Measurements from ENCODE around the gene UBC. TPM values are rescaled to one million over a fixed set of nuclear protein-coding genes. Genes with fewer than 3 reads are reported as not detected.
"Not testable (repeated sequence)": the region's sequence is repeated elsewhere in the genome, so short reads cannot be mapped to it uniquely, and the experiment has no call there.

UBC gene
- polyA plus RNA-seq, 3 donors = 1,361 to 1,430 (median 1,401) TPM

DNA sequence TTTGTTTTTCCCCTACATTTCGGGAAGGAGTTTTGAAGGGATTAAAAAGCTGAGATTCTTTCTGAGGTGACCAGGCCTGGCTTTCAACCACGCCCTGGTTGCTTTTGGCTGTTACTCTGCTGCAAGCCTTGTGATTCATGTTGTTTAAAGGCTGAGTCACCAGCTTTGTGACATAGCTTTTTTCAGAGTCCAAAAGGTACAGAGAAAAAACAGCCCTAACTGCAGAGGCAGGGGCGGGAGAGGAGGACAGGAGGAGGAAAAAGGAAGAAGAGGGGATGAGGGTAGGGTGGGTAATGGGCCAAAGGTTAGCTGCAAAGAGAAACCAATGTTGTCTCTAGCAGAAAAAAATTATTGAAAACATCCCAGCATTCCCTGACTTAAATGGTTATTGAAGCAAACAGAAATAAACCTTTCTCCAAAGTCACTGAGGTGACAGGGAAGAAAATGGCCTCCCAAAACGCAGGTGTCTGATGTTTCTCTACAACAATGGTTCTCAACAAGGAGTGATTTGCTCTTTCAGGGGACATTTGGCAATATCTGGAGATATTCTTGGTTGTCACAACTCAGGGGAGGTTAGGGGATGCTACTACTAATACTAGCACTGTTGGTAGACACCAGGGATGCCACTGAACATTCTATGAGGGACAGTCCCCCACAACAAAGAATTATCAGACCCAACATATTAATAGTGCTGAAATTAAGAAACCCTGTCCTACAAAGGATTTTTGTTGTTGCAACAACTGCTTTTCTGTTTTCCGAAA lies 2.1 kb upstream of the UBC start:
- no peak for DNase-seq (ENCODE audit: low read depth in 3 of 3, low spot score in 2 of 3)

DNA sequence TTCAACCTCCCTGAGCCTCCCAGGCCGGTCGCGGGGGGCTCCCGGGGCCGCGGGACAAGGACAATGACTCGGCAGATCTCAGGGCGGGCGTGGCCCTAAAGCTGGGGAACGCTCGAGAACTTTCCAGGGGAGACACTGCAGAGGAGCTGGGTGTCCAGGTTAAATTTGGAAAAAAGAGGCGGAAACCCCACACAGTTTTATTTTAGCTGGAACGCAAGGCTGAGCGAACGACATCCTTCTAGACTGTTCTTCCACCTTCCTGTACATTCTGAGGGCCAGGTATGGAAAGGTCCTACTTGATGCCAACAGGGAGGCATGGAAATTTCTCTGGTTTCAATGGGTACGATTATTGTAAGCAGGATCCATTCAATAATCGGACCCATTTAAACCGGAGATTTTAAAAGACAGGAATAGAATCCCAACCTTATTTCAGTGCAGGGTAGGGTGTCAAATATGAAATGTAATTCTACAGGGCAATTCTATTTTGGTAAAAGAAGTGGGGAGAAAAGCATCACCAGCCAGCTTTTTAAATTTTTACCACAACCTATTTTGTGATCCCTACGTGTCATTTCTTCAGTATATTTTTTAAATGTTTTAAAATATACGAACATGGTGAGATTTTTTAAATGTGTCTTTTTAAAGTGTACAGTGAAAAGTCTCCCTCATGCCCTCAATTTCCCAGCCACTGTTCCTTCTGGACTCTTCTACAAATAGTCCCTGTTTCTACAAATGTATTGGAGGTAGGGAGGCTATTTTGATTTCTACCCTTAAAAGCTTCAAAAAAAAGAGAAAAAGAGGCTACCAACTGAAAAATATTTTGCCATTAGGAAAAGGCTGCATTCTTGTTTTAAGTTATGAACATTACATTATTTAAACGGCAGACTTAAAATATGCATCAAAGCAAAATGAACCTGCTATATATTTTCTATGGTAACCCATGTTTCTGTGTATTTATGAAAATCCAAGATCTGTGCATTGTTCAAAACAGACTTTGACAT lies 1.1 kb upstream of the UBC start:
- DNase-seq (ENCODE audit: low read depth in 3 of 3, low spot score in 2 of 3) = no peak

DNA sequence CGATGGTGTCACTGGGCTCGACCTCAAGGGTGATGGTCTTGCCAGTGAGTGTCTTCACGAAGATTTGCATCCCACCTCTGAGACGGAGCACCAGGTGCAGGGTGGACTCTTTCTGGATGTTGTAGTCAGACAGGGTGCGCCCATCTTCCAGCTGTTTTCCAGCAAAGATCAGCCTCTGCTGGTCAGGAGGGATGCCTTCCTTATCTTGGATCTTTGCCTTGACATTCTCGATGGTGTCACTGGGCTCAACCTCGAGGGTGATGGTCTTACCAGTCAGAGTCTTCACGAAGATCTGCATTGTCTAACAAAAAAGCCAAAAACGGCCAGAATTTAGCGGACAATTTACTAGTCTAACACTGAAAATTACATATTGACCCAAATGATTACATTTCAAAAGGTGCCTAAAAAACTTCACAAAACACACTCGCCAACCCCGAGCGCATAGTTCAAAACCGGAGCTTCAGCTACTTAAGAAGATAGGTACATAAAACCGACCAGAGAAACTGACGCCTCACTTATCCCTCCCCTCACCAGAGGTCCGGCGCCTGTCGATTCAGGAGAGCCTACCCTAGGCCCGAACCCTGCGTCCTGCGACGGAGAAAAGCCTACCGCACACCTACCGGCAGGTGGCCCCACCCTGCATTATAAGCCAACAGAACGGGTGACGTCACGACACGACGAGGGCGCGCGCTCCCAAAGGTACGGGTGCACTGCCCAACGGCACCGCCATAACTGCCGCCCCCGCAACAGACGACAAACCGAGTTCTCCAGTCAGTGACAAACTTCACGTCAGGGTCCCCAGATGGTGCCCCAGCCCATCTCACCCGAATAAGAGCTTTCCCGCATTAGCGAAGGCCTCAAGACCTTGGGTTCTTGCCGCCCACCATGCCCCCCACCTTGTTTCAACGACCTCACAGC lies 717 bp downstream of the UBC start:
- DNase-seq (ENCODE audit: low read depth in 3 of 3, low spot score in 2 of 3) = peak in 2 of 3 donors; percentile 56 to 63

DNA sequence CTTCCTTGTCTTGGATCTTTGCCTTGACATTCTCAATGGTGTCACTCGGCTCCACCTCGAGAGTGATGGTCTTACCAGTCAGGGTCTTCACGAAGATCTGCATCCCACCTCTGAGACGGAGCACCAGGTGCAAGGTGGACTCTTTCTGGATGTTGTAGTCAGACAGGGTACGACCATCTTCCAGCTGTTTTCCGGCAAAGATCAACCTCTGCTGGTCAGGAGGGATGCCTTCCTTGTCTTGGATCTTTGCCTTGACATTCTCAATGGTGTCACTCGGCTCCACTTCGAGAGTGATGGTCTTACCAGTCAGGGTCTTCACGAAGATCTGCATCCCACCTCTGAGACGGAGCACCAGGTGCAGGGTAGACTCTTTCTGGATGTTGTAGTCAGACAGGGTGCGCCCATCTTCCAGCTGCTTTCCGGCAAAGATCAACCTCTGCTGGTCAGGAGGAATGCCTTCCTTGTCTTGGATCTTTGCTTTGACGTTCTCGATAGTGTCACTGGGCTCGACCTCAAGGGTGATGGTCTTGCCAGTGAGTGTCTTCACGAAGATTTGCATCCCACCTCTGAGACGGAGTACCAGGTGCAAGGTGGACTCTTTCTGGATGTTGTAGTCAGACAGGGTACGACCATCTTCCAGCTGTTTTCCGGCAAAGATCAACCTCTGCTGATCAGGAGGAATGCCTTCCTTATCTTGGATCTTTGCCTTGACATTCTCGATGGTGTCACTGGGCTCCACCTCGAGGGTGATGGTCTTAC lies 1.7 kb downstream of the UBC start:
- DNase-seq (ENCODE audit: low read depth in 3 of 3, low spot score in 2 of 3) = not testable (repeated sequence)

DNA sequence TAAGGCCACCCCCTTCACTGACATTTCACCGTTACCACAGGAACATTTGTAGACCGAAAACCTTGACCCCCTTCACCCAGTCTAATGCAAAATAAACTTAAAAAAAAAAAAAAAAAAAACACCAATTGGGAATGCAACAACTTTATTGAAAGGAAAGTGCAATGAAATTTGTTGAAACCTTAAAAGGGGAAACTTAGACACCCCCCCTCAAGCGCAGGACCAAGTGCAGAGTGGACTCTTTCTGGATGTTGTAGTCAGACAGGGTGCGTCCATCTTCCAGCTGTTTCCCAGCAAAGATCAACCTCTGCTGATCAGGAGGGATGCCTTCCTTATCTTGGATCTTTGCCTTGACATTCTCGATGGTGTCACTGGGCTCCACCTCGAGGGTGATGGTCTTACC lies 2.9 kb downstream of the UBC start:
- DNase-seq (ENCODE audit: low read depth in 3 of 3, low spot score in 2 of 3) = not testable (repeated sequence)

DNA sequence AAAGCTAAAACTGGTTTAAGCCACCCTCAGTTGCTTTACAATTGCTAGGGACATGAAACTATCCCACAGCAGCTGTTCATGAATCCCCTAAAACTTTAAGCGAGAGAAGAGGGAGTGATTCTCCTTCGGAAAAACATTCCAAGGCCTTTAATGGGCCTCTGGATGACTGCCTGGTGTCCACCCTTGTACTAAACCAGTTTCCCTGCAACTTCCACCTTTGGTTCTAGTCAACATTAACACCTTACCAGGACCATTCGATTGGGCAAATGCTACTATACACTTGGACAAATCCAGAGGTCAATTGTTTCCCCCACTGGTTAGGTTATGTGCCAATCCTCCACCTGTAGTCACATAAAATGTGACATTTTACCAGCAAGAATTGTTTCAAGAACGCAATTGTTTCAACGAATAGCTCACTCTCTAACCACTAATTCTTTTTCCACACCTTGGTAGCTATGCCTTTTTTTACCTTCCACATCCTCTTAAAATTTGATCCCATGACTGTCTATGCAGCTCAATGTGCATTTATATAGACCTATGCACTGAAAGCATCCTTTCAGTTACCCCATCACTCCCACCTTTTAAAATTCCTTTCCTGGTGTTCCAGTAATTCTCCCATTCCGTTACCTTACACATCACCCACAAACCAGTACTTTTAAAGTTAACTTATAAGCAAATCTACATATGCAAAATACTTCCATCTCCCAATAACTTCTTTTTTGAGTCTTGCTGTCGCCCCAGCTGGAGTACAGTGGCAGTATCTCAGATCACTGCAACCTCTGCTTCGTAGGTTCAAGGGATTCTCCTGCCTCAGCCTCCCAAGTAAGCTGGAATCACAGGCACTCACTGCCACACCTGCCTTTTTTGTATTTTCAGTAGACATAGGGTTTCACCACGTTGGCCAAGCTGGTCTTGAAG lies 3.6 kb downstream of the UBC start:
- DNase-seq (ENCODE audit: low read depth in 3 of 3, low spot score in 2 of 3) = no peak

DNA sequence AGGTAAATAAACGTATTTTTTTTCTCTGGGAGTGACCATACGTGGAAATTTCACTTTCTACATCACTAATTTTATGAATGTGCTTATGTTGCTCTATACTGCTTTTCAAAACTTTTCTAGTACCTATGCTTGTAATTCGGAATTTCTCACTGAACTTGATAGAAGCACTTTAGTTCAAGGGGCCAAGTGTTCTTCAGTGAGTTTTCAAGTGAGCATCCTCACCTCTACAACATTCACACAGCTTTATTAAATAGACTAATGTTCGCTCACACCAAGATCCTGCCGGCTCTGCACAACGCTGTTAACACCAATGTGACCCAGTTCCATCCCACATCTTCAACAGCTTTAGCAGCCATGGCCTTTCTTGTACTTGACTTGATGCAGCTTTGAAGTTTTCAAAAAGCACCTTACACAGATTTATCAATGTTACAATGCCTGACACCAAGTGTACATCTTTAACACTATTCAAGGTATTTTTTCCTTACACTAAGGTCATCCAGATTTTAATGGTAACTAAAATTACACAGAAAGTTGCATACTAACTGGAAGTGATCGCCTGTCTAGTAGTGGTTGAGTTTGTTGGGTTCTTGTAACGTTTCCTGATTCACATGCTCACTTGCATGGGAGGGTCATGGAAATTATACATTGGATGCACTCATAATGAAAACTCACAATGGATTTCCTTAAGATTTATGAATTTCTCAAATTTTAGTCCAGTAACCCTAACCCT lies 4.5 kb downstream of the UBC start:
- no peak for DNase-seq (ENCODE audit: low read depth in 3 of 3, low spot score in 2 of 3)

DNA sequence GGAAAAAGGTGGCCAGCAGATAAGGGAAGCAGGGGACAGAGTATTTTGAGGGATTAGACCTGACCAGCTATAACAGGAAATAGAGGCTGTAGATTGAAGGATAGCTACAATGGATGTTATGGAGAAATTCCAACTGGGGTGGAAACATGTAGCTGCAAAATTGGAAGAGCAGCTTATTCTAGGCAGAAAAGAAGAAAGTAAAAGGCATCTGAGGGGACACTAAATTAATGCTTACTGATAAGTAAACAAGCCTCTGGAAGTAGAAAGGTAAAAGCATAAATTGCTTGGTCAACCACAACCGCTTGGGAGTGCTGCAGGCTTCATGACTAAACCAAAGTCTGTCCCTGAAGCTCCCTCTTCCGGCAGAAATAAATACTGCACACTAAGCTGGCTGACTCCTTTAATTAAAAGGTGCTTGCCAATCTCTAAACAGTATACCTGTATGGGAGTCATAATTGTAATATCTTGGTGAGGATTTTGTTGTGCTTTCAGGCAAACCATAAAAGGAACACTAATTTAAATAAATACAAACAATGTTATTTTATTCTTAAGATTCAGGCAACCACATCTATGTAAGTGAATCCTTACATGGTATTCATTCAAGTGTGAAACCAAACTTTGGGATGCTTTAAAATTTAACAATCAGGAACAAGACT lies 7.7 kb downstream of the UBC start:
- peak in 2 of 3 donors; percentile 89 to 90 for DNase-seq (ENCODE audit: low read depth in 3 of 3, low spot score in 2 of 3)

DNA sequence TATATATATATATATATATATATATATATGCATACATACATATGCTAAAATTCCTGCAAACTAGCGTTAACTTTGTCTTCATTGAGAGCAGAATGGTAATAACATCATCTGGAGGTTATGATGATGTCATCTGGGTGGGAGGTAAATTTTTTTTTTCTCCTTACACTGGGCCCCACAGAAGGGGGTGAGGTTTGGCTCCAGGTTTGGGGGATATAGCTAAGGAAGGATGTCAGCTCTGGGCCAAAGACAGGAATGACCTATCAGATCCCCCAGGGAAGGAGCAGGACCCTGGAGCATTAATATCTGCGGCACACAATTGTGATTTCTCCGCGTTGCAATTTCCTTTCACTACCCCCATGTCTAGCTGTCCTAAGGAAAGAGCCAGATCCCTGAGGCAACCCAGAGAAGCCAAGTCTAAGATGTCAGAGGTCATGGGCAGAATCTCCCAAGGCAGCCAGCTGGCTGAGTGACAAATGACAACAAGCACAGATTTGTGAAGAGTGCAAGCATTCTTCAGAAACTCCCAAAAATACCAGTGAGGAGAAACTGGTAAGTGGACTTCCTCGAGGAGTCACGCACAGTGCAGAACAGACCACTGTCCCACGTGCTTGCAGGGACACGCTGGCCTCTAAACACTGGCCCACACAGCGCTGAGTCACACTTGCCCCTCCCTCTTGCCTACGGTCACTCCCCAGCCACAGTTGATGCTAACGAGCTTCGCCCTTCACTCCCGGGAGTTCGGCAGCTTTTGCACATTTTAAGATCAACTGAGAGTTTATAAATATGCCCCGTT lies 9.9 kb downstream of the UBC start:
- no peak for DNase-seq (ENCODE audit: low read depth in 3 of 3, low spot score in 2 of 3)

DNA sequence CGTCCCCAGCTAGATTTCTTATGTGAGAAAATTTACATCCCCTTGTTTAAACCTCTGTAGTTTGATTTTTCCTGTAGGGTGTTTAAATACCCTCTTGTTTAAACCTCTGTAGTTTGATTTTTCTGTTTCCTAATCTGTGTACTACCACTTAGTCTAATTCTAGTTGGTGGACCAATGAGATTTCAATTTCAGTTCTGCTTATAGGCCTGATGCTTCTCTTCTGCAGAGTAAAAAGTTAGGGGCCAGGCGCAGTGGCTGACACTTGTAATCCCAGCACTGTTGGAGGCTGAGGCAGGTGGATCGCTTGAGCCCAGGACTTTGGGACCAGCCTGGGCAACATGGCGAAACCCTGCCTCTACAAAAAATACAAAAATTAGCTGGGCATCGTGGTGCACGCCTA lies 11.5 kb downstream of the UBC start:
- no peak for DNase-seq (ENCODE audit: low read depth in 3 of 3, low spot score in 2 of 3)

DNA sequence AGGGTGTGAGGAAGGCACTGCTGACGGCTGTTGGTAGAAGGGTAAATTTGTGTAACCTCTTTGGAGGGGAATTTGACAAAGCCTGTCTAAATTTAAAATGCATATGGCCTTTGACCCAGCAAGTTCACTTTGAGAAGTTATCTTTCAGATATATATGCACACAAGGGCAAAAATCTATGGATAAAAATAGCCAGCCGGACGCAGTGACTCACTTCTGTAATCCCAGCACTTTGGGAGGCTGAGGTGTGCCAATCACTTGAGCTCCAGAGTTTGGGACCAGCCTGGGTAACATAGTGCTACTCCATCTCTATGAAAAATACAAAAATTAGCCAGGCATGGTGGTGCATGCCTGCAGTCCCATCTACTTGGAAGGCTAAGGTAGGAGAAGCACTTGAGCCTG lies 13.4 kb downstream of the UBC start:
- no peak for DNase-seq (ENCODE audit: low read depth in 3 of 3, low spot score in 2 of 3)

DNA sequence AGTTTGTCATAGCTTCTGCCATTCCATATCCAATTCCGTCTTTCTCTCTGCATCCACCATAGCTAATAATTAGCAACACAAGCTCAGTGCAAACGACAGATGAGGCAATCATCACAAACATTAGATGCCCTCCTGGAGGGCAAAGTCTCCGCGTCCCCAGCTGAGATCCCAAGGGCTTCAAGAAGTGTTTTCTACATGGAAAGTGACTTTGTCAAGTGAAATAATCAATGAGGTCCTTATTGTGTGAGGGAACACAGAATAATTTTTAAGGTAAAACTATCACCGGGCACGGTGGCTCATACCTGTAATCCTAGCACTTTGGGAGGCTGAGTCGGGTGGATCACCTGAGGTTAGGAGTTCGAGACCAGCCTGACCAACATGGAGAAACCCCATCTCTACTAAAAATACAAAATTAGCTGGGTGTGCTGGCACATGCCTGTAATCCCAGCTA lies 14.1 kb downstream of the UBC start:
- not testable (repeated sequence) for DNase-seq (ENCODE audit: low read depth in 3 of 3, low spot score in 2 of 3)

DNA sequence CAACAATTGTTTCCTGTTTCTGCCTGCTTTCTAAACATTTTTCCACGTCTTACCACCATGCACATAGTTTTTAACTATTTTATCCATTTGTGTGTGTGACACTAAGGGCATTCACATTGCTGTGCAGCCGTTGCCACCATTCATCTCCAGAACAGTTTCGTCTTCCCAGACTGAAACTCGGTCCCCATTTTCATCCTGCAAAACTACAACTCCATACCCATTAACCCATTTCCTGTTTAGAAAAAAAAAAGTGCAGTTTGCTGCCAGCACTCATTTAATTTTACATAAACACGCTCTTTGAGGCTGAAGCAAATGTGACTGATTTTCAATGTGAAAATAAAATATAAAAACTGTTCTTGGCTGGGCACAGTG lies 15.5 kb downstream of the UBC start:
- no peak for DNase-seq (ENCODE audit: low read depth in 3 of 3, low spot score in 2 of 3)

DNA sequence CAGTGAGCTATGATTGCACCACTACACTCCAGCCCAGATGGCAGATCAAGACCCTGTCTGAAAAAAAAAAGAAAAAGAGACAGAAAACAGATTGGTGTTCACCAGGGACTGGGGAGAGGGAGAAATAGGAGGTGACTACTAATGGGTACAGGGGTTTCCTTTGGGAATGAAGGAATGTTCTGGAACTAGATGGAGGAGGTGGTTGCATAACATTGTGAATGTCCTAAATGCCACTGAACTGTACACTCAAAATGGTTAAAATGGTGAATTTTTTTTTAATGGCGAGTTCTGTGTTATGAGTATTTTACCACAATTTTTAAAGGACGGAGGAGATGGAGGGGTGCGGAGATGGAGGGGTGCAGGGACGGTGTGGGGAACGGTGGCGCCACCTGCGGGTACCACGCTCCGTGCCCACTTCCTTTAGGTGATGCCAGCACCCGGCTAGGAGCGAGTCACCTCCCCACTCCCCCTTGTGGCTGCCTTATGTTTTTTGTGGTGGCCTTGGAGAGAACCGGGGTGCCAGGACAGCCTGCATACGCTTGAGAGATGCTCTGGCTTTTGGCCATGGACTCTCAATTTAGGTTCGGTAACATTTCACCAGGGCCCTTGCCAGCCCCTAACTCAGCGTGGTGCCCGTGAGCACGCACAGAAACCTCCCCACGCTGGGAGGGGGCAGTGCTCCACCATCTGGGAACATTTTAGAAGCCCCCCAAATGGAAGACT lies 16.1 kb downstream of the UBC start:
- no peak for DNase-seq (ENCODE audit: low read depth in 3 of 3, low spot score in 2 of 3)

DNA sequence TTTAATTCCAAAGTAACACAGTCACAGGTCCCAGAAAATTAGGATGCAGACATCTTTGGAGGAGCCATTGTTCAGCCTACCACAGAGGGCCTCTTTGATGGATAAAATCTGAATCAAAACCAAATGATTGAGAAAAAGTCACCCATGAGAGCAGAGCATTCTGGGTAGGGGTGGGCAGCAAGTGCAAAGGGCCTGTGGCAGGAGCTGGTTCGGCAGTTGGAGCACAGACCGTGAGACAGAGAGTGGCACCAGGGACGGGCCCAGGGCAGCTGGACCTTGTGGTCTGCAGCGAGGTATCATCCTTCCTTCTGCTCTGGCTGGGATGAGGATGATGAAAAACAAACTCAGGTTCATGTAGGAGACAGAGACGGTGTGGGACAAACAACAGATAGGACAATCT lies 18.0 kb downstream of the UBC start:
- no peak for DNase-seq (ENCODE audit: low read depth in 3 of 3, low spot score in 2 of 3)
